Tibial nerve (tissue), 4 donors: ENCODE data around the gene HOXD13. TPM values are rescaled to one million over a fixed set of nuclear protein-coding genes. Genes with fewer than 3 reads are reported as not detected.

Source experiments
- DNase-seq, 2 donors: peaks; one replicate each; pipeline ENCODE4 v3.0.0-alpha.2; 2019; ENCODE audit warnings: low spot score in 2 of 2
- H3K27ac ChIP-seq, 4 donors: fragments of 200-600 bp; sonication (generic) in 3 of 4; one replicate each; pipeline ENCODE4 v1.5.1; 2017 to 2019; ENCODE audit warnings: mild to moderate bottlenecking in 1 of 4
- H3K27me3 ChIP-seq, 2 donors: fragments of 200-600 bp; sonication (generic) in 1 of 2; one replicate each; pipeline versions ENCODE4 v1.5.1 to v1.6.0; 2017 to 2019
- H3K36me3 ChIP-seq, 3 donors: fragments of 200-600 bp; sonication (generic); one replicate each; pipeline ENCODE4 v1.5.1; 2018 to 2019
- H3K4me1 ChIP-seq, 4 donors: fragments of 200-600 bp; sonication (generic) in 3 of 4; one replicate each; pipeline ENCODE4 v1.5.1; 2017 to 2019
- H3K4me3 ChIP-seq, 4 donors: fragments of 200-600 bp; sonication (generic) in 3 of 4; one replicate each; pipeline ENCODE4 v1.5.1; 2017 to 2019; ENCODE audit warnings: mild to moderate bottlenecking in 1 of 4, moderate library complexity in 1 of 4
- H3K9me3 ChIP-seq, 4 donors: fragments of 200-600 bp; sonication (generic) in 3 of 4; one replicate each; pipeline ENCODE4 v1.5.1; 2017 to 2019
- EP300 ChIP-seq, 2 donors: sonication (generic); formaldehyde crosslinking; IDR thresholded peaks; one replicate each; pipeline ENCODE4 v1.6.1; 2017; ENCODE audit warnings: antibody characterized with exemption in 2 of 2, mild to moderate bottlenecking in 1 of 2
- POLR2A ChIP-seq, 2 donors: fragments of 450-650 bp; IDR thresholded peaks; one replicate each; pipeline ENCODE4 v1.6.1; 2017; ENCODE audit warnings: antibody characterized with exemption in 2 of 2, mild to moderate bottlenecking in 2 of 2, moderate library complexity in 2 of 2
- WGBS, 2 donors: methylation state at CpG; one replicate each; pipeline ENCODE4 v1.1.5; 2018; 5-methylcytosine and 5-hydroxymethylcytosine counted together
- total RNA-seq, 4 donors: library from RNA; depleted of rRNA; stranded (reverse); fragments of >200 nt; gene quantifications; one replicate each; pipeline ENCODE4 v1.1.0, GENCODE V29; 2016
- TF ChIP-seq, protein P1 (sequence below), 5 experiments: fragments of 200-600 bp in 3 of 5; fragments of 450-650 bp in 2 of 5; sonication (generic) in 3 of 5; IDR thresholded peaks; one replicate each; pipeline ENCODE4 v1.5.1; 2016 to 2019; ENCODE audit warnings: antibody characterized with exemption in 5 of 5, mild to moderate bottlenecking in 3 of 5, moderate library complexity in 2 of 5

Gene HOXD13
- total RNA-seq, 4 donors from 2014 or later = 0.21 TPM; not detected in 3

DNA sequence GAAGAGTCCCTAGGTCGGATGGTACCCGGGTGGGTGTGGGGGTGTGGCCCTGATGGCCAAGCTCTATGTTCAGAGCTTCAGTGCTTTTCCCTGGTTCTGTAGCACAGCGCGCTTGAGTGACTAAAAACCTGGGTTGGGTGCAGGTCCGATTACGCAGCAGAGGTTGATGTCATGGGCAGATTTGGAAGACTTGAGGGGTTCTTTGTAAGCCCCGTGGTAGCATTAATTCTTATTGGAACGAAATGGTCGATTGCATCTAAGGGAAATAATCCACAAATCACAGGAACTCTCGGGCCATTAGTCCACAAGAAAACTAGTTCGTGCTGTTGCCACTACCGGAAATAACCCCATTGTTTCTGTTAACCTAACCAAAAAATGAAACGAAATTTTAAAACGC is 46.0 kb downstream of the HOXD13 start:
- H3K27me3 ChIP-seq = peaks cover 0 to 58% of the 10 kb centered on the region in 2 donors
- H3K4me1 ChIP-seq = peaks cover 0 to 47% (median 2%) of the 10 kb centered on the region in 4 donors
- peak overlapping the region in 1 of 4 donors; percentile 70 for H3K4me3 ChIP-seq
- no peak for TF ChIP-seq EP300 (IDR thresholded peaks at IDR 0.05)
- TF ChIP-seq, protein P1, sequence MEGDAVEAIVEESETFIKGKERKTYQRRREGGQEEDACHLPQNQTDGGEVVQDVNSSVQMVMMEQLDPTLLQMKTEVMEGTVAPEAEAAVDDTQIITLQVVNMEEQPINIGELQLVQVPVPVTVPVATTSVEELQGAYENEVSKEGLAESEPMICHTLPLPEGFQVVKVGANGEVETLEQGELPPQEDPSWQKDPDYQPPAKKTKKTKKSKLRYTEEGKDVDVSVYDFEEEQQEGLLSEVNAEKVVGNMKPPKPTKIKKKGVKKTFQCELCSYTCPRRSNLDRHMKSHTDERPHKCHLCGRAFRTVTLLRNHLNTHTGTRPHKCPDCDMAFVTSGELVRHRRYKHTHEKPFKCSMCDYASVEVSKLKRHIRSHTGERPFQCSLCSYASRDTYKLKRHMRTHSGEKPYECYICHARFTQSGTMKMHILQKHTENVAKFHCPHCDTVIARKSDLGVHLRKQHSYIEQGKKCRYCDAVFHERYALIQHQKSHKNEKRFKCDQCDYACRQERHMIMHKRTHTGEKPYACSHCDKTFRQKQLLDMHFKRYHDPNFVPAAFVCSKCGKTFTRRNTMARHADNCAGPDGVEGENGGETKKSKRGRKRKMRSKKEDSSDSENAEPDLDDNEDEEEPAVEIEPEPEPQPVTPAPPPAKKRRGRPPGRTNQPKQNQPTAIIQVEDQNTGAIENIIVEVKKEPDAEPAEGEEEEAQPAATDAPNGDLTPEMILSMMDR (IDR thresholded peaks at IDR 0.05) = no peak
- no peak for TF ChIP-seq POLR2A (IDR thresholded peaks at IDR 0.05)
- no peaks in the 10 kb centered on the region for H3K9me3 ChIP-seq
- DNase-seq = no peak
- peak overlapping the region; percentile 18 to 90 (median 62) for H3K27ac ChIP-seq
- no peaks in the 10 kb centered on the region for H3K36me3 ChIP-seq
- 55 to 62% methylated on average over 14 of the region's 14 CpGs for WGBS, 2 donors

DNA sequence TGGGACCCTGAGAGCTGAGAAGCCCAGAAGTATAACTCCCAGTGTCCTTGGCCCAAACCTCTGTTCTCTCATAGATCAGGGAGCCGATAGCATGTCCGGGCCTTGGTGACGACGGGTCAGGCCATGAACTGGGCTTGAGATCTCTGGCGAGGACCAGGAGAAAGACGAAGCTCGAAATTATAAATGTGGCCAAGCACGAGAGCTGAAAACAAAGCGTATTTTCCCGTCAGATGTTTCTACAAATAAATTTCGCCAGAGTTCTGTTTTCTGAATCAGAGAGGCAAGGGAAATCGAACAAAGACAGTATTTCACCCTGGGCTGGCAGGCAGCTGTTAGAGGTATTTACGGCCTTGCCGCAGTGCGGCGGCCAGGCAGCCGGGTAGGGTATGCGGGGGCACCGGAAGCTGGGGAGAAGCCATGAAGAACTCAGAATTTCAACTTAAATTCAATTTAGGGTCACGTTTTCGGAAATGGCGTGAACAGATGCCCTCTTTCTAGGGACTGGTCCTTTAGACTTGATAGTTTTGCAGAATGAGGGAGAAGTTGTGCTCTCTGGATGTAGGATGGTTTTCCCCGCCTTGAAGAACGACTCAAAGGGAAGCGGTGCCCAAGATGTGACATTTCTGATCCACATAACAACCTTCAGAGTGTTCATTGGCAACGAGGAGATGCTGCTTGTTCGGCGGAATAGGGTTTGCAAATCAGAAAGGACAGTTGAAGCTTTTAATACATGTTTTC is 46.6 kb downstream of the HOXD13 start:
- no peak for DNase-seq
- H3K4me3 ChIP-seq = peak overlapping the region in 3 of 4 donors; percentile 8 to 70 (median 52)
- H3K27me3 ChIP-seq = peaks cover 0 to 53% of the 10 kb centered on the region in 2 donors

DNA sequence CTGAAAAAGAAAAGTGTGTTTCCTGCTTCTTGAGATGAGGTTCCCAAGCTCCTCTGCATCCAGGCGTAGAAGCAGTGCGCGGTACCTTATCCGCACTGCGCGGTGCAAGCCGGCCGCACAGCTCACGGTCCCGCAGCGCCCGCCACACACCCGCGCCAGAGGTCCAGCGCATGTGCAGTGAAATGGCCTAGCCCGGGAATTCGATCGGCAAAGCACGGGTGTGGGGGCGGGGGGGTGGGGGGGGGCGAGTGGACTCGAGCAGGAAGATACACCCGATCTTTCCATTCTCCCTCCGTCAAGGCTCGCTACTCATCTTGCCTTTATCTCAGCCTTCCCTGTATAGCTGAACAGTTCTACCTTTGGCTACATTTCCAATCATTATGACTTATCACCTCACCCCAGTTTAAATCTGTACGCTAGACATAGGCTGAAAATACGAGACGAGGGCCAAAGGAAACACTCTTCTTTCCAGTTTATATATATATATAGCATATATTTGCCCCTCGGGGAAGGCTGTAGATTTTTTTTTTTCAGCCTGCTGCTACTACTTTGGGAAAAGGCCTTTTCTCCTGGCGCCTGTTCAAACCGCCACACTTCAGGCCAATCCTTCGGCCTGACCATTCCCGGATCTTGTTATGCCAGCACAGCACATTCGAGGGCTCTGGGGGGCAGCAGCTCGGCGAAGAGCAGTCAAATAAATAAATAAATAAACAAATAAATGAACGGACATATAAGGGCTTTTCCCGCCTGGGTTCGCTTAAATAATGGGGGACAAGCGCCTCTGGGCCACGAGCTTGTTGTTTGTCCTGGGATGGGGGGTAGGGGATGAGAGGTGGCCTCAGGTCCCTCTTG is 47.4 kb downstream of the HOXD13 start:
- no peaks in the 10 kb centered on the region for H3K9me3 ChIP-seq
- TF ChIP-seq EP300 (IDR thresholded peaks at IDR 0.05) = no peak
- no peak for TF ChIP-seq POLR2A (IDR thresholded peaks at IDR 0.05)
- TF ChIP-seq, protein P1 (IDR thresholded peaks at IDR 0.05) = no peak
- 11 to 30% methylated on average over 24 to 41 of the region's 41 CpGs for WGBS, 2 donors
- no peak for DNase-seq
- H3K4me3 ChIP-seq = peak overlapping the region; percentile 32 to 70 (median 47)
- peak overlapping the region; percentile 55 to 90 (median 67) for H3K27ac ChIP-seq
- H3K36me3 ChIP-seq = no peaks in the 10 kb centered on the region
- H3K27me3 ChIP-seq = peaks cover 0 to 48% of the 10 kb centered on the region in 2 donors
- H3K4me1 ChIP-seq = peaks cover 0 to 43% (median 0%) of the 10 kb centered on the region in 4 donors

More for the DNA sequence above, 46.6 kb downstream of the HOXD13 start:
- H3K4me1 ChIP-seq = peaks cover 0 to 47% (median 2%) of the 10 kb centered on the region in 4 donors
- no peaks in the 10 kb centered on the region for H3K9me3 ChIP-seq
- H3K36me3 ChIP-seq = no peaks in the 10 kb centered on the region
- WGBS, 2 donors = 47 to 49% methylated on average over 28 of the region's 28 CpGs
- TF ChIP-seq EP300 (IDR thresholded peaks at IDR 0.05) = peak in 1 of 2 donors; percentile 5
- TF ChIP-seq POLR2A (IDR thresholded peaks at IDR 0.05) = no peak
- H3K27ac ChIP-seq = peak overlapping the region; percentile 55 to 90 (median 66)

- peak in 1 of 2 donors; percentile 54 for DNase-seq
- TF ChIP-seq, protein P1 (IDR thresholded peaks at IDR 0.05) = peak; percentile 88 to 99 (median 91)
- TF ChIP-seq EP300 (IDR thresholded peaks at IDR 0.05) (peak in 1 of 2 donors; percentile 42), POLR2A (IDR thresholded peaks at IDR 0.05) (no peak)
- Histone ChIP-seq H3K36me3 (no peaks in the 10 kb centered on the region), H3K27me3 (peaks cover 0 to 45% of the 10 kb centered on the region in 2 donors), H3K27ac (peak overlapping the region; percentile 55 to 90 (median 67)), H3K4me3 (peak overlapping the region; percentile 32 to 70 (median 47)), H3K4me1 (peaks cover 0 to 35% (median 0%) of the 10 kb centered on the region in 4 donors), H3K9me3 (no peaks in the 10 kb centered on the region)
- WGBS, 2 donors = 8 to 12% methylated on average over 30 to 41 of the region's 48 CpGs
Measured at GRCh38 chr2:176140513-176141317, 48.2 kb downstream of the HOXD13 start.

- H3K4me1 ChIP-seq = peaks cover 0 to 20% (median 0%) of the 10 kb centered on the region in 4 donors
- peaks cover 0 to 45% of the 10 kb centered on the region in 2 donors for H3K27me3 ChIP-seq
- no peak overlapping the region for H3K4me3 ChIP-seq
- no peak for DNase-seq
- TF ChIP-seq, protein P1 (IDR thresholded peaks at IDR 0.05) = no peak
- TF ChIP-seq EP300 (IDR thresholded peaks at IDR 0.05) (no peak), POLR2A (IDR thresholded peaks at IDR 0.05) (no peak)
- H3K27ac ChIP-seq = no peak overlapping the region
- 75 to 78% methylated on average over 2 of the region's 2 CpGs for WGBS, 2 donors
- H3K36me3 ChIP-seq = peaks cover 0 to 1% (median 0%) of the 10 kb centered on the region in 3 donors
- no peaks in the 10 kb centered on the region for H3K9me3 ChIP-seq
Measured at GRCh38 chr2:176142281-176142680, 49.8 kb downstream of the HOXD13 start.
